OCI-LY3 (cell line): ENCODE measurements around the gene AK1.

Experiments used
- EZH2phosphoT487 ChIP-seq: fragments of 200-600 bp; shearing (Covaris generic); IDR thresholded peaks from 2 replicates; pipeline ENCODE4 v1.6.1; 2018; ENCODE audit warnings: antibody characterized with exemption, mixed run types, low read depth
- TF ChIP-seq, protein P1 (sequence below): fragments of 200-600, 300-600 bp; sonication (generic); IDR thresholded peaks from 2 replicates; pipeline ENCODE4 v1.5.1; 2014; ENCODE audit warnings: antibody characterized with exemption, low read length, low read depth

DNA sequence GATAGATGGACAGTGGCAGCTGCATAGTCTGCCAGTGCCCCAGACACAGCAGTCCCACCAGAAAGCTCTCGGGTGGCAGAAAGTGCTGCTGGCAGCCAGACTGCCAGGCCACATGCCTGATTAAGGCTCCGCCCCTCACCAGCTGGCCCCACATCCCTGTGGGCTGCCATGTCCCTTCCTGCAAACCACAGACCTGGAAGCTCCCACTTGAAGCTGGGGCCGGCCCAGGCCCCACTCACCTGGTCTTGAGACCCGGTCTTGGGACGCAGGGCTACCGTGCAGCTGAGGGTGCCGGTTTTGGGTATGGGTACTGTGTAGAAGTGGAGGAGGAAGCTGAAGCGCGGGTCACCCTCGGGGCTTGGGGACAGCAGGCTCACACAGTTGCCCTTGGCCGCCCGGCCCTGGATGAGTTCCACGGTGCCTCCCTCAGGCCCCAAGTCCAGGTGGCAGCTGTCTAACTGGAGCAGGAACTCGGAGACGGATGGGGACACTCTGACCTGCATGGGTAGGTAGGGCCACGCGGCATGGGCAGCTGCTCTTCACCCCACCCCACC is 59.5 kb downstream of the AK1 start:
- TF ChIP-seq, protein P1, sequence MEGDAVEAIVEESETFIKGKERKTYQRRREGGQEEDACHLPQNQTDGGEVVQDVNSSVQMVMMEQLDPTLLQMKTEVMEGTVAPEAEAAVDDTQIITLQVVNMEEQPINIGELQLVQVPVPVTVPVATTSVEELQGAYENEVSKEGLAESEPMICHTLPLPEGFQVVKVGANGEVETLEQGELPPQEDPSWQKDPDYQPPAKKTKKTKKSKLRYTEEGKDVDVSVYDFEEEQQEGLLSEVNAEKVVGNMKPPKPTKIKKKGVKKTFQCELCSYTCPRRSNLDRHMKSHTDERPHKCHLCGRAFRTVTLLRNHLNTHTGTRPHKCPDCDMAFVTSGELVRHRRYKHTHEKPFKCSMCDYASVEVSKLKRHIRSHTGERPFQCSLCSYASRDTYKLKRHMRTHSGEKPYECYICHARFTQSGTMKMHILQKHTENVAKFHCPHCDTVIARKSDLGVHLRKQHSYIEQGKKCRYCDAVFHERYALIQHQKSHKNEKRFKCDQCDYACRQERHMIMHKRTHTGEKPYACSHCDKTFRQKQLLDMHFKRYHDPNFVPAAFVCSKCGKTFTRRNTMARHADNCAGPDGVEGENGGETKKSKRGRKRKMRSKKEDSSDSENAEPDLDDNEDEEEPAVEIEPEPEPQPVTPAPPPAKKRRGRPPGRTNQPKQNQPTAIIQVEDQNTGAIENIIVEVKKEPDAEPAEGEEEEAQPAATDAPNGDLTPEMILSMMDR = no peak
- TF ChIP-seq EZH2phosphoT487 = no peak
